PFSK-1 (cell line): Measurements from ENCODE around the gene CDKN1A.

ENCODE experiments used
- POLR2AphosphoS5 ChIP-seq: IDR thresholded peaks from 2 replicates; pipeline ENCODE4 v1.6.1; 2012; ENCODE audit warnings: low read depth, mild to moderate bottlenecking, control low read depth, low read length, moderate library complexity
- SIN3A ChIP-seq: IDR thresholded peaks from 2 replicates; pipeline ENCODE4 v1.6.1; 2012; ENCODE audit warnings: mild to moderate bottlenecking, low read length, moderate library complexity, borderline replicate concordance; ENCODE audit not compliant: insufficient read depth
- TAF1 ChIP-seq: IDR thresholded peaks from 2 replicates; pipeline ENCODE4 v1.6.1; 2012; ENCODE audit warnings: low read length, control low read depth, borderline replicate concordance; ENCODE audit not compliant: insufficient read depth
- TF ChIP-seq, protein P1 (sequence below), 2 experiments: IDR thresholded peaks; 2 replicates each; pipeline versions ENCODE4 v1.6.1 to v1.8.0; 2011 to 2012; ENCODE audit warnings: low read depth in 2 of 2, low read length in 2 of 2, control low read depth in 1 of 2, inconsistent platforms in 1 of 2, mild to moderate bottlenecking in 1 of 2, moderate library complexity in 1 of 2; ENCODE audit not compliant: insufficient read depth in 1 of 2

DNA sequence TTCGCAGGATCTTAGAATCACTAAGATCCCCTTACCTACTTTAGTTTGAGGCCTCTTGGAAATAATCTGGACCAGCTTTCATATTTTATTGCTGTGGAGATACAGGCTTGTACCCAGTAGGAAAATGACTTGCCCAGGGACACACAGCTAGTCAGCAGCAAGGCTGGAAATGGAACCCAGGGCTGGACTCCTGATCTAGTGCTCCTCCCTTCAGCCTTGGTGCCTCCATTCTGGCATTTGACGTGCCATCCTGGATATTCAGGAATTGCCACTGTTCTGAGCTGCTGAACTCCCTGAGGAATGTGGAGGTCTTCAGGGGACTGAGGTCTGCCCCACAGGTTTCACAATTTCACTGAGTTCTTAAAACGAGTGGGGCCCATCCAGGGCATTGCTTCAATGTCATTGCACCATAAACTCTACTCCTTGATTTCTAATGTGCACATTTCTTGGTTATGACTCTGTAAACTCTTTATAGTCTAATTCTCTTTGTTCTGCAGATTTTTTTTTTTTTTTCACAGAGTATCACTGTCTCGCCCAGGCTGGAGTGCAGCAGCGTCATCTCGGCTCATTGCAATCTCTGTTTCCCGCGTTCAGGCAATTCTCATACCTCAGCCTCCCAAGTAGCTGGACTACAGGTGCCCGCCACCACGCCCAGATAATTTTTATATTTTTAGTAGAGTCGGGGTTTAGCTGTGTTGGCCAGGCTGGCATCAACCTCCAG lies 26.7 kb upstream of the CDKN1A start:
- TF ChIP-seq, protein P1, sequence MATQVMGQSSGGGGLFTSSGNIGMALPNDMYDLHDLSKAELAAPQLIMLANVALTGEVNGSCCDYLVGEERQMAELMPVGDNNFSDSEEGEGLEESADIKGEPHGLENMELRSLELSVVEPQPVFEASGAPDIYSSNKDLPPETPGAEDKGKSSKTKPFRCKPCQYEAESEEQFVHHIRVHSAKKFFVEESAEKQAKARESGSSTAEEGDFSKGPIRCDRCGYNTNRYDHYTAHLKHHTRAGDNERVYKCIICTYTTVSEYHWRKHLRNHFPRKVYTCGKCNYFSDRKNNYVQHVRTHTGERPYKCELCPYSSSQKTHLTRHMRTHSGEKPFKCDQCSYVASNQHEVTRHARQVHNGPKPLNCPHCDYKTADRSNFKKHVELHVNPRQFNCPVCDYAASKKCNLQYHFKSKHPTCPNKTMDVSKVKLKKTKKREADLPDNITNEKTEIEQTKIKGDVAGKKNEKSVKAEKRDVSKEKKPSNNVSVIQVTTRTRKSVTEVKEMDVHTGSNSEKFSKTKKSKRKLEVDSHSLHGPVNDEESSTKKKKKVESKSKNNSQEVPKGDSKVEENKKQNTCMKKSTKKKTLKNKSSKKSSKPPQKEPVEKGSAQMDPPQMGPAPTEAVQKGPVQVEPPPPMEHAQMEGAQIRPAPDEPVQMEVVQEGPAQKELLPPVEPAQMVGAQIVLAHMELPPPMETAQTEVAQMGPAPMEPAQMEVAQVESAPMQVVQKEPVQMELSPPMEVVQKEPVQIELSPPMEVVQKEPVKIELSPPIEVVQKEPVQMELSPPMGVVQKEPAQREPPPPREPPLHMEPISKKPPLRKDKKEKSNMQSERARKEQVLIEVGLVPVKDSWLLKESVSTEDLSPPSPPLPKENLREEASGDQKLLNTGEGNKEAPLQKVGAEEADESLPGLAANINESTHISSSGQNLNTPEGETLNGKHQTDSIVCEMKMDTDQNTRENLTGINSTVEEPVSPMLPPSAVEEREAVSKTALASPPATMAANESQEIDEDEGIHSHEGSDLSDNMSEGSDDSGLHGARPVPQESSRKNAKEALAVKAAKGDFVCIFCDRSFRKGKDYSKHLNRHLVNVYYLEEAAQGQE (IDR thresholded peaks at IDR 0.05; ENCODE audit: insufficient read depth in 1 of 2, low read depth in 2 of 2, low read length in 2 of 2): no peak
- TF ChIP-seq POLR2AphosphoS5 (no peak), SIN3A (no peak), TAF1 (no peak)
